T follicular helper cell (primary cell): ENCODE measurements around the gene NUP153.
A peak's percentile ranks its signal among the peaks of the same experiment; 100 is the strongest.
"Not testable (repeated sequence)": the region's sequence is repeated elsewhere in the genome, so short reads cannot be mapped to it uniquely, and the experiment has no call there.

ENCODE experiments used
- DNase-seq: peaks from one replicate; pipeline ENCODE4 v3.0.0-alpha.2; 2020; ENCODE audit warnings: low read depth
- total RNA-seq, 2 experiments: gene quantifications; one replicate each; lab custom pipeline; 2026; lab: John Stamatoyannopoulos, UW

NUP153 gene
- 242 to 350 reads per million in 2 experiments for total RNA-seq

DNA sequence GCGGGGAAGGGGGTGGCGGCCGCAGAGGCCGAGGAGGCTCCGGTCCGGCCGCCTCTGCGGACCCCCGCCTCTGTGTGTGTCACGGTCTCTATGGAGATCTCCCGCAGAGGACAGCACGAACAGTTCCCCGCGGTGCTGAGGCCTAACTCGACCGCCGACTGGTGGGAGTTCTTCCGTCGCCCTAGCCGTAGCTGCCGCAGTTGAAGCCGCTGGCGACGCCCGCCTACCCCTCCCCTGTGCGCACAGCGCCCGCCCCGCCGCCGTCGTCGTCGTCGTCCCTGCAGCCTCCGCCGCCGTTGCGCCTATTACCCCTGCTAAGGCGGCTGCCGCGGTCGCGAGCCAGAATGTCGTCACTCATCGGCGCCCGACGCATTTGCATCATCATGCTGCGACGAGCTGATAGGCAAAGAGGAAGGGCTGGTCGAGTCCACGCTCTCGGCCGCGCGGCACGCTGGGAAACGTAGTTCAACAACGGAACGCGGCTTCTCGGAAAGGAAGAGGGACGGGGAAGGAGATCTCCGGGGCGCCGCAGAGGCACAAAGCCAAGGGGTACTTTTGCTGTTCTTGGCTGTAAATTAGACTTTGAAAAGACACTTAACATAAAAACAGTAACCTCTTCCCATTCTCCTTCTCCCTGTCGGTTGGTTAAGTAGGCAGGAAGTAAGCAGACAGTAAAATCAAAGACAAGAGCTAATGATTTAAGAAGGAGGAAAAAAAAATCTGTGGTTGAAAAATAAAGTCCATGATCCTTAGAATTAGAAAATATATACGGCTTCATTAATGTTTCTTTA is at the start of gene NUP153:
TSS of gene NUP153 (minus strand) at position 346 of the 791 bp plus-strand sequence. CDS start 538 bp downstream, outside the sequence.
- DNase-seq: peak; percentile 100

DNA sequence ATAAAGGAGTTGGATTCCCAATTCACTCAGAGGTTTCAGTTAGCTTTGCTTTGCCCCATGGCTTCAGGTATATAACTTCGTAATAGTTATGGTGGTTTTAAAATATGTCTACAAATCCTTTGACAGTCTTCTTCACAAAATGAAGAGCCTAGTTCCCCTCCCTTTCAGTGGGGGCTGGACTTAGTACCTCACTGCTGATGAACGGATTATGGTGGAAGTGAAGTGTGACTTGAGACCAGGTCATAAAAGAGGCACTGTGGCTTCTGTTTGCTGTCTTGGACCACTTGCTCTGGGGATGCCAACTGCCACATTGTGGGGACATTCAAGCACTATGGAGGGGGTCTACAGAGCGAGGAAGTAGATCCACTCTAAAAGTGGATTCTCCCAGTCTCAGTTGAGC is 47.5 kb upstream of the NUP153 start:
- DNase-seq: no peak

DNA sequence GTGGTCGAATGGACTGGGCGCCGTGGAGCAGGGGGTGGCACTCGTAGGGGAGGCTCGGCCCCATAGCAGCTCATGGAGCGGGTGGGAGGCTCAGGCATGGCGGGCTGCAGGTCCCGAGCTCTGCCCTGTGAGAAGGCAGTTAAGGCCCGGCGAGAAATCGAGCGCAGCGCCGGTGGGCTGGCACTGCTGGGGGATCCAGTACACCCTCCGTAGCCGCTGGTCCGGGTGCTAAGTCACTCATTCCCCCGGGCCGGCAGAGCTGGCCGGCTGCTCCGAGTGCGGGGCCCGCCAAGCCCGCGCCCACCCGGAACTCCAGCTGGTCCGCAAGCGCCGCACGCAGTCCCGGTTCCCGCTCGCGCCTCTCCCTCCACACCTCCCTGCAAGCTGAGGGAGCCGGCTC is 38.6 kb upstream of the NUP153 start:
- DNase-seq: not testable (repeated sequence)

DNA sequence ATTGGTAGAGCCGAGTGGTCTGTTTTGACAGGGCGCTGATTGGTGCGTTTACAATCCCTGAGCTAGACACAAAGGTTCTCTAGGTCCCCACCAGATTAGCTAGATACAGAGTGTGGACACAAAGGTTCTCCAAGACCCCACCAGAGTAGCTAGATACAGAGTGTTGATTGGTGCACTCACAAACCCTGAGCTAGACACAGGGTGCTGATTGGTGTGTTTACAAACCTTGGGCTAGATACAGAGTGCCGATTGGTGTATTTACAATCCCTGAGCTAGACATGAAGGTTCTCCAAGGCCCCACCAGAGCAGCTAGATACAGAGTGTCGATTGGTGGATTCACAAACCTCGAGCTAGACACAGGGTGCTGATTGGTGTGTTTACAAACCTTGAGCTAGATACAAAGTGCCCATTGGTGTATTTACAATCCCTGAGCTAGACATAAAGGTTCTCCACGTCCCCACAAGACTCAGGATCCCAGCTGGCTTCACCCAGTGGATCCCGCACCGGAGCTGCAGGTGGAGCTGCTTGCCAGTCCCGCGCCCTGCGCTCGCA is 38.1 kb upstream of the NUP153 start:
- DNase-seq: not testable (repeated sequence)

DNA sequence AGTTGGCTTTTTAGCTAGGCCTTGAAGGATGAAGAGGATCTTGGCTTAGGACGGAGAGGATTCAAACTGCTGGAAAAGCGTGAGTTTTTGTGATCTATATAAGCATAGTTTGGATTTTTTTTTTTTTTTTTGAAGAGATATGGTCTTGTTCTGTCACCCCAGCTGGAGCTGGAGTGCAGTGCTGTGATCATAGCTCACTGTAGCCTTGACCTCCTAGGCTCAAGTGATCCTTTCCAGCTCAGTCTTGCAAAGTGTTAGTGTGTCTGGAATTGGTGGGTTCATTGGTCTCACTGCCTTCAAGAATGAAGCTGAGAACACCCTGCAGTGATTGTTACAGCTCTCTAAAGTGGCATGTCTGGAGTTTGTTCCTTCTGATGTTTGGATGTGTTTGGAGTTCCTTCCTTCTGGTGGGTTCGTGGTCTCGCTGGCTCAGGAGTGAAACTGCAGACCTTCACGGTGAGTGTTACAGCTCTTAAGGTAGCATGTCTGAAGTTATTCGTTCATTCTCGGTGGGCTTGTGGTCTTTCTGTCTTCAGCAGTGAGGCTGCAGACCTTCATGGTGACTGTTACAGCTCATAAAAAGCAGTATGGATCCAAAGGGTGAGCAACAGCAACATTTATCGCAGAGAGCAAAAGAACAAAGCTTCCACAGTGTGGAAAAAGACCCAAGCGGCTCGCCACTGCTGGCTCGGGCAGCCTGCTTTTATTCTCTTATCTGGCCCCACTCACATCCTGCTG is 37.5 kb upstream of the NUP153 start:
- DNase-seq: no peak

DNA sequence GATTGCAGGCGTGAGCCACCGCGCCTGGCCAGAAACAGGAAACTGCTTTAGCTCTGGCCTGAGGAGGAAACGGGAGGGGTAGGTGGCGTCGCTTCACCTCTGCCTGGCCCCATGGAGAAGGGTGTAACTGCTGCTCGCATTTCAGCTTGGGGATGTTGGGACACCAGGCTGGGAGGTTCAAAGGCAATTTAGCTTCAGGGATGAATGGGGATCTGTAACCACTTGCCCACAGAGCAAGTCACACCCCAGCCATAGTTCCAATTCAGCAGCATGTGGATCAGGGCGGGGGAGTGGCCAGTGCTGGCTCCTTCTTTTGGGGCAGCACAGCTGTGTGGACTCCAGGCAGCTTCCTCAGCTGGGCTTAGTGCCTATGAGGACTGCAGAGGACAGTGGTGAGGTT is 34.8 kb upstream of the NUP153 start:
- DNase-seq: no peak

DNA sequence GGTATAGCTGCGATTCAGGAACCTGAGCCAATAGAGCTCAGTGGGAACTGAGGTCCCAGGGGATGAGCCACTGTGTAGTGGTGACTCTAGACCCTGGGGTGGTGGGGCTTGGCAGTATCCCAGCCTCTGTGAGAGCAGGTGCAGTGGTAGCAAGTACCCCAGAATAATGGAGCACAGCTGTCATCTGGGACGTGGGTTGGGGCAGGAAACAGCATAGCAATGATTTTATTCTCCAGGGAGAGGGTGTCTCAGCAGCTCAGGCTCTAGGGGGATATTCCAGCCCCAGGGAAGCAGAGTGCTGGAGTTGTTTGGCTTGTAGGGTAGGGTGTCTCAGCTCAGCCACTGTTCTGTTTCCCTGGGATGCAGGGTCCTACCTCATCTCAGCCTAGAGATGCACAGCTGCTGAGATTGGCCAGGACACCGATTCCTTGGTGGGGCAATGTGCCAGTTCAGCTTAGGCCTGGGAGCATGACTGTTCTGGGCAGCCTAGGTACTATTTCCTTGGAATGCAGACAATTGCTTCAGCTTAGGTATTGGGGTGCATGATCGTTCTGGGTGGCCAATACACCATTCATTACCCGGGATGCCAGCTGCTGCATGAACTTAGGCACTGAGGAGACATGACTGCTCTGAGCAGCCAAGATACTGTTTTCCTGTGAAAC is 34.0 kb upstream of the NUP153 start:
- DNase-seq: no peak

DNA sequence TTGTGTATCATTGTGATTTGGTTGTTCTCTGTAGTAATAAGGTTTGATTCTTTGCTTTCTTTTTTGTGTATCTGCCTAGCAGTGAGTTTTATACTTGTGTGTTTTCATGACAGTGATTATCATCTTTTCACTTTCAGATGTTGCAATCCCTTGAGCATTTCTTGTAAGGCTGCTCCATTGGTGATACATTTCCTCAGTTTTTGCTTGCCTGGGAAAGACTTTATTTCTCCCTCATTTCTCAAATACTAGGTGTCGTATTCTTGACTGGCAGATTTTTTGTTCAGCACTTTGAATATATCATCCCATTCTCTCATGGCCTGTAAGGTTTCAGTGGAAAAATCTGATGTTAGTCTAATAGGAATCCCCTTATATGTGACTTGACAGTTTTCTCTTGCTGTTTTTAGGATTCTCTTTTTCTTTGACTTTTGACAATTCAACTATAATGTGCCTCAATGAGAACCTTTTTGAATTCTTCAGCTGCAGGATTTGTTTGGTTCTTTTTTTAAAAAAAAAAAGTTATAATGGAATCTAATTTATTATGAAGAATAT is 31.1 kb upstream of the NUP153 start:
- no peak for DNase-seq

DNA sequence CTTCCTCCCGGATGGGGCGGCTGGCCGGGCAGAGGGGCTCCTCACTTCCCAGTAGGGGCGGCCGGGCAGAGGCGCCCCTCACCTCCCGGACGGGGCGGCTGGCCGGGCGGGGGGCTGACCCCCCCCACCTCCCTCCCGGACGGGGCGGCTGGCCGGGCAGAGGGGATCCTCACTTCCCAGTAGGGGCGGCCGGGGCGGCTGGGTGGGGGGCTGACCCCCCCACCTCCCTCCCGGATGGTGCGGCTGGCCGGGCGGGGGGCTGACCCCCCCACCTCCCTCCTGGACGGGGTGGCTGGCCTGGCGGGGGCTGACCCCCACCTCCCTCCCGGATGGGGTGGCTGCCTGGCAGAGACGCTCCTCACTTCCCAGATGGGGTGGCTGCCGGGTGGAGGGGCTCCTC is 28.6 kb upstream of the NUP153 start:
- DNase-seq: not testable (repeated sequence)

DNA sequence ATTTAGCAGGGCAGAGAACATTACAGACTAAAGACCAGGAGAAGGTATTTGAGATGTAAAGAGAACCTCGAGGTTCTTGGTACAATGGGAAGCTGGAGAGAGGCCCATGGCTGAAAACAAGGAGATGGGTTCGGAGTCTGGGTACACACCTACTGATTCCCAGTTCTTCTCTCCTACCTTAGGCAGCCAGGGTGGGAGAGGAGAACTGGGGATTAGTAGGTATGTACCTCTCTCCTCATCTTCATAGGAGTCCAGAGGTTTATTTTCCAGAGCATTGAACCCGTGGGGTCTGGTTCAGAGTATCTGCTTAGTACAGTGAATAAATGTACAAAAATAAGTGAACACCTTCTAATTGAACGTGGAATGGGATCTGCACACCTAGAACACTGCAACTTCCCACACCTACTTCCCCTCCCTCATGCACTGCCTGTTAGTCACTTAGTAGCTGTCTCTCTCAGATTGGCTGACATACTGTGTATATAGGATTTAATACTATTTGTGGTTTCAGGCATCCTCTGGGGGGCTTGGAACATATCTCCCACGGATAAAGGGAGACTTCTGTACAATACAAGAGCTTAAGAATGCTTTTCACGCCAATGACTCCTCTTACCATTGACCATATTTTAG is 23.5 kb upstream of the NUP153 start:
- DNase-seq: no peak

DNA sequence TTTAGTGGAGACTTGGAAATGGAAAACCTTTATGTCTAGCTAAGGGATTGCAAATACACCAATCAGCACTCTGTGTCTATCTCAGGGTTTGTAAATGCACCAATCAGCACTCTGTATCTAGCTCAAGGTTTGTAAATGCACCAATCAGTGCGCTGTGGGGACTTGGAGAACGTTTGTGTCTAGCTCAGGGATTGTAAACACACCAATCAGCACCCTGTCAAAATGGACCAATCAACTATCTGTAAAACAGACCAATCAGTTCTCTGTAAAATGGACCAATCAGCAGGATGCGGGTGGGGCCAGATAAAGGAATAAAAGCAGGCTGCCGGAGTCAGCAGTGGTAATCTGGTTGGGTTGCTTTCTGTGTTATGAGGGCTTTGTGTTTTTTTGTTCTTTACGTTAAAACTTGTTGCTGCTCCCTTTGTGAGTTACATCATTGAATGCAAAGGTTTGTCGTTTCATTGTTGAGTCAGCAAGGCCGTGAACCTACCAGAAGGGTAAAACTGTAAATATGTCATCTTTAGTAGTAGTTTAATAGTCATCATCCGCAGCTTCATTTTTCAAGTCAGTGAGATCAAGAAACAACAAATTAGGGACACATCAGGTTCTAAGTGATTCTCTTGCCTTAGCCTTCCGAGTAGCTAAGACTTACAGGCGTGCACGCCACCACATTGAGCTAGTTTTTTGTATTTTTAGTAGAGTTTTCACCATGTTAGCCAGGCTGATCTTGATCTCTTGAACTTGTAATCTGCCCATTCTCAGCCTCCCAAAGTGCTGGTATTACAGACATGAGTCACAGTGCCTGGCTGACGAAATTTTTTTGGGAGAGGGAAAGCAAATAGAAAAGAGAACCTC is 22.7 kb upstream of the NUP153 start:
- no peak for DNase-seq

DNA sequence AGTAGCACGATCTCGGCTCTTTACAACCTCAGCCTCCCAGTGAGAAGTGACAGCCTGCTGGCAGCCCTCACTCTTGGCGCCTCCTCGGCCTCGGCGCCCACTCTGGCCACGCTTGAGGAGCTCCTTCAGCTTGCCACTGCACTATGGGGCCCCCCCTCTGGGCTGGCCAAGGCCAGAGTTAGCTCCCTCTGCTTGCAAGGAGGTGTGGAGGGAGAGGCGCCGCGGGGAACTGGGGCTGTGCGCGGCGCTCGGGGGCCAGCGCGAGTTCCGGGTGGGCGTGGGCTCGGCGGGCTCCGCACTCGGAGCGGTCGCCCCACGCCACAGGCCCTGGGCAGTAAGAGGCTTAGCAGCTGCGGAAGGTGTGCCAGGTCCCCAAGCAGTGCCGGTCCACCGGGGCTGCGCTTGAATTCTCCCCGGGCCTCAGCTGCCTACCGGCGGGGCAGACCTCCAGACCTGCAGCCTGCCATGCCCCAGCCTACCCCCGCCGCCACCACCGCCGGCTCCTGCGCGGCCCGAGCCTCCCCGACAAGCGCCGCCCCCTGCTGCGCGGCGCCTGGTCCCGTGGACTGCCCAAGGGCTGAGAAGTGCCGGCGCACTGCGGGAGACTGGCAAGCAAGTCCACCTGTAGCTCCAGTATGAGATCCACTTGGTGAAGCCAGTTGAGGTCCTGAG is 22.0 kb upstream of the NUP153 start:
- DNase-seq: no peak

DNA sequence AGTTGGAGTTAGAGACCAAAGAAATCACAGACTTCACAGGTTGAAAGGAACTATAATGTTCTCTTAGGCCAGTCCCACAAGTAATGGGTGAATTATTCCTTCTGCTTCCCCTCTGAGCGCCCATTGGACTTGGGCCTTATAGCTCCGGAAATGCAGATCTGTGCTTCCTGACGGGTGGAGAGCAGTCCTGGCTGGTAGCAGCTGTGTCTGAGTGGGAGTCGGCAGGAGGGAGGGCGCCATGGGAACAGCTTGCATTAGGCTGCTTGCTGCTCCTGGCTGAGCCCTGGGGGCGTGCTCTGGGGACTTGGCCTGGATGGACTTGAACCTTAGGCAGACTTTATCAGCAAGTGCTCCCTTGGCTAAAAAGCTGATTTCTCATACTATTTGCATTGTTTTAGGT is 18.4 kb upstream of the NUP153 start:
- no peak for DNase-seq

DNA sequence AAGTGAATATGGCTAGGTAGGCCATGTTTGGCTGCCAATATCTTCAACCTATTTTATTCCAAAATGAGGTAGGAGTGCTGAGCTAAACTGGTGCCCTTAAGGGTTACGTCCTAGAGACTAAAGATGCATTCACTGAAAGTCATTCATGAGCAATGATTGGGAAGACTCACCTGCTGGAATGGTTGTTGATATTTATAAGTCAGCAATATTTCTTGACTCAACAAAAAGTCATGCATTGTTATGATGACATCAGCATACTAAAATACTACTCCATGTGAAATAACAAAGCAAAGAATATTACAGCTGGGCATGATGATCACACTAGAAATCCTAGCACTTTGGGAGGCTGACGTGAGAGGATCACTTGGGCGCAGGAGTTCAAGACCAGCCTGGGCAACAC is 17.6 kb upstream of the NUP153 start:
- DNase-seq: no peak

DNA sequence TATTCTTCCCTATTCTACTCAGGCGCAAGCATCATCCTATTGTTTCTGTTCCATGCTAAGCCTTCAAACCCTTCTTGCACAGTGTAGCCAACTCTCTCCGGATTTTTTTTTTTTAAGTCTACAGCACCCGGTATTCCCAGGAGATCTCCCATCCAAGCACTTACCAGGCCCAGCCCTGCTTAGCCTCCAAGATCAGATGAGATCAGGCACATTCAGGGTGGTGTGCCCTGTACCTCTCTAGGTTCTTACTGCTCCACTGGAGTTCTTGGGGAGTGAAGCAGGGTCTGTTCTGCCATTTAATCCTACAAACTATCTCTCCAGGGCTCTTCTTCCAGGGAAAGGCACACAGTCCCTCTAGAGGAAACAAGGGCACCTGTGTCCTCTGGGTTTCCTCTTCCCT is 14.9 kb upstream of the NUP153 start:
- no peak for DNase-seq

DNA sequence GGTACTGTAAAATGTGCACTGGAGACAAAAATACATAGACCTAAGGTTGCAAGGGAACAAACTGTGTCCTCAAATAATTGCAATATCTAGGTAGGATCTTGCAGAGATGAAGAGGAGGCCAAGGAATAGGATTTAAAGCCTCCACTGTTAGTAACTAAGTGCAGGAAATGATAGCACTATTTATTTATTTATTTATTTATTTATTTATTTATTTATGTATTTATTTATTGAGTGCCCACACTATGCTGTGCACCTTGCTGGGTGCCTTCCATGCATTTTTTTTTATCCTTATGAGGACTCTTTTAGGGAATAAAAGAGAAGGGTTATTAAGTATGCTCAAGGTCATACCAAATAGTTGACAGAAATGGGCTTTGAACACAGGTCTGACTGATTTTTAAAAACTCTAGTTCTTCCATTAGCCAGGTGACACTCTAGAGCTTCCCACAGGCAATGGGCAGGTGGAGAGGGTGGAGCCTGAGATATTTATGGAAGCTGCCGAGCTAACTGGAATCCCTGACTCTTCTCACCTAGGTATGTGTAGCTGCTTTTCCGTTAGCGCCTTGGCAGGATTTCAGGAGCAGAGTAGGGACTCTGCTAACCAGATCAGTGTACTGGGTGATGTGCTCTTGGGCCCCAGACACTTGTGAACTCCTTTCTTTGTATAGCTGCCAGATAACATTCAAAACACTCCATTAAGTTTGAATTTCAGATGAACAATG is 12.8 kb upstream of the NUP153 start:
- DNase-seq: no peak

DNA sequence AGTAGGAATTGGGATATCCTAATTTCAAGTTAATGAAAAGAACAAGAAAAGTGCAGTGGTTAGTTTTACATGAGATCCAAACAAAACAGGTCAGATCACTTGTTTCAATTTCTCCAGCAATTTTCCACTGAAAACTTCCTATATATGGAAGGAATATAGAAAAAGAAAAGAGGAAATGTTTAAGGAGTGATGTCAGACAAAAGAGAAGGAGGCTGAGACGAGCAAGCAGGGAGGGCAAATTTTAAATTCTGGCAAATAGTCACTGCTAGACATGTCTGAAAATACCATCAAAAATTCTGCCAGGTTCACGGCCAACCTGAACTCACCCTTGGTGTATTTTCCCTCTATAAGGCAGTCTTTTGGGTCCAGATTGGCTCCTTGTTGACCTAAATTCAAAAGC is 9.5 kb upstream of the NUP153 start:
- no peak for DNase-seq

DNA sequence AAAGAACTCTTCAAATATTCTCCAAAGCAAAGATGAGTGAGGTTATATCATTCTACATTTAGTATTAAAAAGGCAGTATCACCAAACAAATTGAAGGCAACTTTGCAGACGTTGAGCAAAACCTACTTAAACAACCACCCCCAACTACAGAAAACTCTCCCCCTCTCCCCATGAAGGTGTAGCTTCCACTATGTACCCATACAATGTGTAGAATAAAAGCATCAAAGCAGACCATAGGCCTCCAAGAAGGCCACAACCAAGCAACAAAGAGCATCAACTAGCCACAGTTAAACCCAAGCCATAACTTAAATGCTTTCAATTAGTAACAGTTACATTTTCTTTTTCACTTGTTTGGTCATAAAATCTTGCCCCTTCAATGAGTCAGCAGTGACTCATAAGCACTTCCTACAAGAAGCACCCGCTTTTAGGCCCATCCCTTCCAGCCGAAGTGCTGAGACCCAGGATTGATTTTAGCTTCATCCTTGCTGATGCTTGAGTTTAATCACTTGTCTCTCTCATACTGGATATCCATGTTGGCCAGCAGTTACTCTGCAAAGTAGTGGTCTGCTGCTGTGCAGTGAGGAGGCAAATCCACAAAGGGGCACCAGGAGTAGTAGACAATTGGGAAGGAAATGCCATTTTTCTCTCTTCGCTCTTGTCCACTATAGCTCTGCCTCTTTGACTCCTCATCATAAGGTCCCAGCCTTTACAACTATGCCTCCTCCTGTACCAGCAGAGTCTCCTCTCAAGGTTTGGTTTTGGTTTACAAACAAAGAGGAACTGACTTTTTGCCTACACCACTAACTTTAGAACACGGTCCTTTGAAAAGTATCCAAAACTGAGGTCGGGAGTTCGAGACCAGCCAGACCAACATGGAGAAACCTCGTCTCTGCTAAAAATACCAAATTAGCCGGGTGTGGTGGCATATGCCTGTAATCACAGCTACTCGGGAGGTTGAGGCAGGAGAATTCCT is 8.4 kb upstream of the NUP153 start:
- DNase-seq: no peak
